ENCODE measurements around the gene KIRREL3.

KIRREL3 gene

GRCh38 chr11:126863294-126863997 is 137.1 kb downstream of the KIRREL3 start:
- no peak for DNase-seq

- no peak for DNase-seq
Observed at GRCh38 chr11:126862664-126863243, 137.8 kb downstream of the KIRREL3 start.

GRCh38 chr11:126861796-126862459 is 138.6 kb downstream of the KIRREL3 start:
- DNase-seq: no peak

GRCh38 chr11:126857860-126858808 is 142.4 kb downstream of the KIRREL3 start:
- DNase-seq: no peak

GRCh38 chr11:126855536-126855935 is 145.0 kb downstream of the KIRREL3 start:
- DNase-seq: no peak

GRCh38 chr11:126853732-126854131 is 146.8 kb downstream of the KIRREL3 start:
- DNase-seq: no peak

GRCh38 chr11:126844789-126845188 is 155.8 kb downstream of the KIRREL3 start:
- DNase-seq: no peak

- no peak for DNase-seq
Observed at GRCh38 chr11:126843096-126843495, 157.5 kb downstream of the KIRREL3 start.

GRCh38 chr11:126841999-126842398 is 158.6 kb downstream of the KIRREL3 start:
- DNase-seq: no peak

GRCh38 chr11:126840975-126841374 is 159.6 kb downstream of the KIRREL3 start:
- no peak for DNase-seq

GRCh38 chr11:126840201-126840886 is 160.2 kb downstream of the KIRREL3 start:
- DNase-seq: no peak

GRCh38 chr11:126839496-126839895 is 161.1 kb downstream of the KIRREL3 start:
- no peak for DNase-seq

- no peak for DNase-seq
Observed at GRCh38 chr11:126838779-126839178, 161.8 kb downstream of the KIRREL3 start.

- no peak for DNase-seq
Observed at GRCh38 chr11:126837581-126837980, 163.0 kb downstream of the KIRREL3 start.

- no peak for DNase-seq
Observed at GRCh38 chr11:126834573-126834972, 166.0 kb downstream of the KIRREL3 start.

GRCh38 chr11:126834149-126834548 is 166.4 kb downstream of the KIRREL3 start:
- DNase-seq: no peak

- DNase-seq: no peak
Observed at GRCh38 chr11:126833065-126833464, 167.5 kb downstream of the KIRREL3 start.

- no peak for DNase-seq
Observed at GRCh38 chr11:126832387-126832786, 168.2 kb downstream of the KIRREL3 start.

- no peak for DNase-seq
Observed at GRCh38 chr11:126830216-126830806, 170.3 kb downstream of the KIRREL3 start.

GRCh38 chr11:126829716-126830115 is 170.9 kb downstream of the KIRREL3 start:
- no peak for DNase-seq

GRCh38 chr11:126824035-126824607 is 176.4 kb downstream of the KIRREL3 start:
- DNase-seq: no peak
